ENCODE measurements around the gene CLDN6. TPM values are rescaled to one million over a fixed set of nuclear protein-coding genes. Genes with fewer than 3 reads are reported as not detected.
A peak's percentile ranks its signal among the peaks of the same experiment; 100 is the strongest.

Gene CLDN6
- total and polyA plus RNA-seq, 2 of the 13 experiments (the other 11 are each of a cell fraction or from before 2014, with no cell fraction given): 5.9 to 7.6 TPM

DNA sequence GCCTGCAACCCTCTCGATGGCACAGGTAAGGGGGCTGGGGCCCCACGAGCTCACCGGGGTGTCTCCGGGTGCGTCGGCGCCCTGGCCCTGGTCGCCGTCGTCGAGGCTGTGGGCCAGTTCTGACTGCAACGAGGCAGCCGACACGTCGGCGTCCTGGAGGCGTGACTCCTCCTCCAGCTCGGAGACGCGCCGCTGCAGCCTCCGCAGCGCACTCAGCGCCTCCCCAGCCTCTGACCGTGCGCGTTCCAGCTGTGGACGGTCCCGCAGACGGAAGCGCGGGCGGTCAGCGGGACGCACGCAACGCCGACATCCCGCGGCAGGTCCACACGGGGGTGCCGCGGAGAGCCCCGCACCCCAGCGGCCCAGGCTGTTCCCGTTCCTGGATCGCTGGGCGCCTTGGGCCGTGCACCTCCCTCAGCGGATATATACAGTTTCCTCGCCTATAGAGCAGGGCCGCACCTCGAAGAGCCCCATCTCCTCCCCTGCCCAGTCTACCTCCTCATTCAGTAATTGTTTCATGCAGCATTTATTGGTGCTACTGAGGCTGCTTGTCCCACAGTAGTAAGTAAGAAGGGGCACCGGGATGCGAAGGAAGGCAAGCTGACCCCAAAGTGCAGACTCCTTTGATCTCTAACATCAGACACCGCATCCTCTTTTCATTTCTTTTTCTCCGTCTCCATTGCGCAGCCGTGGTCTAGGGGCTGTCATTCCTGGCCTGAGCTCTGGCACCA is 11.7 kb upstream of the CLDN6 start:
- Histone ChIP-seq H4K20me1 (ENCODE audit: insufficient read depth, low read length) (peaks cover 5% of the 10 kb centered on the region; the same call in 1 of the 2 replicates), H3K4me1 (ENCODE audit: insufficient read depth, low read length) (peaks cover 32% of the 10 kb centered on the region), H3K4me2 (ENCODE audit: low read depth, low read length) (peak overlapping the region; percentile 75), H3K27ac (ENCODE audit: extremely low read length, insufficient read depth, low read length) (no peak overlapping the region), H3K4me3 (replicated peaks in 1 of 3; ENCODE audit: insufficient read depth in 1 of 3, low read depth in 2 of 3, low read length in 3 of 3) (peak overlapping the region; percentile 15 to 61 (median 24); a peak in 5 of 6 replicates), H3K27me3 (ENCODE audit: control insufficient read depth in 1 of 2, insufficient read depth in 2 of 2, low read length in 2 of 2) (peaks cover 9 to 57% of the 10 kb centered on the region in 2 experiments), H2AFZ (ENCODE audit: low read length) (no peak overlapping the region), H3K79me2 (ENCODE audit: insufficient read depth, low read length) (no peaks in the 10 kb centered on the region), H3K36me3 (replicated peaks in 1 of 2; ENCODE audit: control insufficient read depth in 1 of 2, insufficient read depth in 2 of 2, low read length in 2 of 2) (peaks cover 16 to 17% of the 10 kb centered on the region in 2 experiments; a peak in 4 of 5 replicates), H3K9me3 (ENCODE audit: low read length) (no peaks in the 10 kb centered on the region), H3K9ac (ENCODE audit: insufficient read depth, low read depth, low read length) (0 out of 2 replicates have a peak overlapping the region, but pooled peaks have one; percentile 26)
- in situ Hi-C loops (cut with HindIII; ENCODE audit: extremely low pct_ligation_motif_present, low pct_unique_long_range_greater_than_20kb): no loop called here
- POLR2A ChIA-PET: interaction anchor here (0.8 to 18.8 kb wide), 5 partner anchors 13 to 58 kb away, joined by 3 to 750 read pairs (median 6); partner anchors contain the start of gene CLDN9
- 21% methylated on average over 15 of the region's 59 CpGs for WGBS (ENCODE audit: low lambda C conversion rate)
- BruUV-seq (replicated peaks): no TSS peak
- ATAC-seq: peak; percentile 12
- CTCF ChIA-PET (ENCODE audit: low intra/inter-chr PET ratio, low total read pairs): interaction anchor here (1.4 kb wide), 1 partner anchor 28 kb away, joined by 5 read pairs; no protein-coding TSS in a partner anchor
- no peak for FAIRE-seq
- no peak for DNase-seq (ENCODE audit: low spot score)
- intact Hi-C loops (cut with micrococcal nuclease; ENCODE audit: unreplicated experiment): no loop called here
- TF ChIP-seq, protein P1, sequence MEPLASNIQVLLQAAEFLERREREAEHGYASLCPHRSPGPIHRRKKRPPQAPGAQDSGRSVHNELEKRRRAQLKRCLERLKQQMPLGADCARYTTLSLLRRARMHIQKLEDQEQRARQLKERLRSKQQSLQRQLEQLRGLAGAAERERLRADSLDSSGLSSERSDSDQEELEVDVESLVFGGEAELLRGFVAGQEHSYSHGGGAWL (CRISPR knock-in tag; IDR thresholded peaks at IDR 0.05): 0 out of 2 replicates have a peak, but pooled peaks have one; percentile 15
- peak; percentile 66 for TF ChIP-seq HNRNPLL (IDR thresholded peaks at IDR 0.05; ENCODE audit: low read depth, low read length, poor library complexity, severe bottlenecking)
- TF ChIP-seq, protein P2, sequence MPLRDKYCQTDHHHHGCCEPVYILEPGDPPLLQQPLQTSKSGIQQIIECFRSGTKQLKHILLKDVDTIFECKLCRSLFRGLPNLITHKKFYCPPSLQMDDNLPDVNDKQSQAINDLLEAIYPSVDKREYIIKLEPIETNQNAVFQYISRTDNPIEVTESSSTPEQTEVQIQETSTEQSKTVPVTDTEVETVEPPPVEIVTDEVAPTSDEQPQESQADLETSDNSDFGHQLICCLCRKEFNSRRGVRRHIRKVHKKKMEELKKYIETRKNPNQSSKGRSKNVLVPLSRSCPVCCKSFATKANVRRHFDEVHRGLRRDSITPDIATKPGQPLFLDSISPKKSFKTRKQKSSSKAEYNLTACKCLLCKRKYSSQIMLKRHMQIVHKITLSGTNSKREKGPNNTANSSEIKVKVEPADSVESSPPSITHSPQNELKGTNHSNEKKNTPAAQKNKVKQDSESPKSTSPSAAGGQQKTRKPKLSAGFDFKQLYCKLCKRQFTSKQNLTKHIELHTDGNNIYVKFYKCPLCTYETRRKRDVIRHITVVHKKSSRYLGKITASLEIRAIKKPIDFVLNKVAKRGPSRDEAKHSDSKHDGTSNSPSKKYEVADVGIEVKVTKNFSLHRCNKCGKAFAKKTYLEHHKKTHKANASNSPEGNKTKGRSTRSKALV (CRISPR knock-in tag; IDR thresholded peaks at IDR 0.05): peak; percentile 86
- TF ChIP-seq RARG (CRISPR knock-in tag; IDR thresholded peaks at IDR 0.05; ENCODE audit: low read depth): no peak
- TF ChIP-seq MAZ (IDR thresholded peaks at IDR 0.05; ENCODE audit: borderline replicate concordance, low read depth, low read length): no peak
- 0 out of 2 replicates have a peak, but pooled peaks have one; percentile 23 for TF ChIP-seq MAZ (CRISPR knock-in tag; IDR thresholded peaks at IDR 0.05; ENCODE audit: low read depth)
- TF ChIP-seq, protein P3, sequence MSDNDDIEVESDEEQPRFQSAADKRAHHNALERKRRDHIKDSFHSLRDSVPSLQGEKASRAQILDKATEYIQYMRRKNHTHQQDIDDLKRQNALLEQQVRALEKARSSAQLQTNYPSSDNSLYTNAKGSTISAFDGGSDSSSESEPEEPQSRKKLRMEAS (IDR thresholded peaks at IDR 0.05): peak; percentile 76
- TF ChIP-seq, protein P4, sequence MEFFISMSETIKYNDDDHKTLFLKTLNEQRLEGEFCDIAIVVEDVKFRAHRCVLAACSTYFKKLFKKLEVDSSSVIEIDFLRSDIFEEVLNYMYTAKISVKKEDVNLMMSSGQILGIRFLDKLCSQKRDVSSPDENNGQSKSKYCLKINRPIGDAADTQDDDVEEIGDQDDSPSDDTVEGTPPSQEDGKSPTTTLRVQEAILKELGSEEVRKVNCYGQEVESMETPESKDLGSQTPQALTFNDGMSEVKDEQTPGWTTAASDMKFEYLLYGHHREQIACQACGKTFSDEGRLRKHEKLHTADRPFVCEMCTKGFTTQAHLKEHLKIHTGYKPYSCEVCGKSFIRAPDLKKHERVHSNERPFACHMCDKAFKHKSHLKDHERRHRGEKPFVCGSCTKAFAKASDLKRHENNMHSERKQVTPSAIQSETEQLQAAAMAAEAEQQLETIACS (CRISPR knock-in tag; IDR thresholded peaks at IDR 0.05): peak; percentile 56; the same call in 1 of the 2 replicates
- peak; percentile 18; the same call in 1 of the 2 replicates for TF ChIP-seq ETV5 (CRISPR knock-in tag; IDR thresholded peaks at IDR 0.05; ENCODE audit: borderline replicate concordance)
- TF ChIP-seq BHLHE40 (IDR thresholded peaks at IDR 0.05; ENCODE audit: low read length): 0 out of 2 replicates have a peak, but pooled peaks have one; percentile 4
- no peak for TF ChIP-seq KLF11 (CRISPR knock-in tag; IDR thresholded peaks at IDR 0.05)
- TF ChIP-seq NR2F1 (CRISPR knock-in tag; IDR thresholded peaks at IDR 0.05): 0 out of 4 replicates have a peak, but pooled peaks of 1 of the 2 experiments have one; percentile 4
- TF ChIP-seq MTA1 (CRISPR knock-in tag; IDR thresholded peaks at IDR 0.05; ENCODE audit: borderline replicate concordance): no peak
- peak; percentile 95 for TF ChIP-seq EZH2 (conservative IDR thresholded peaks at IDR 0.05; ENCODE audit: low read depth, low read length)
- TF ChIP-seq ZNF7 (CRISPR knock-in tag; IDR thresholded peaks at IDR 0.05): no peak
- no peak for TF ChIP-seq YEATS2 (CRISPR knock-in tag; IDR thresholded peaks at IDR 0.05; ENCODE audit: borderline replicate concordance)
- peak; percentile 56 for TF ChIP-seq RBFOX2 (IDR thresholded peaks at IDR 0.05; ENCODE audit: low read depth, low read length)
- TF ChIP-seq ZSCAN21 (CRISPR knock-in tag; IDR thresholded peaks at IDR 0.05; ENCODE audit: borderline replicate concordance): 0 out of 2 replicates have a peak, but pooled peaks have one; percentile 52
- no peak for TF ChIP-seq RFXAP (CRISPR knock-in tag; IDR thresholded peaks at IDR 0.05; ENCODE audit: borderline replicate concordance)
